A375 (cell line): ENCODE results near the gene PARP9. TPM values are rescaled to one million over a fixed set of nuclear protein-coding genes. Genes with fewer than 3 reads are reported as not detected.

Experiments used
- small RNA-seq: library from RNA; depleted of rRNA; stranded (forward); fragments of <200 nt; gene quantifications from one replicate; pipeline ENCODE3, GENCODE V24; 2014
- total RNA-seq: library from RNA; depleted of rRNA; stranded (reverse); fragments of >200 nt; shearing (Covaris generic); gene quantifications from 2 replicates; pipeline ENCODE4 v1.2.3, GENCODE V29; 2014; rRNA removed

PARP9 gene
- 7.2 and 7.6 TPM in 2 replicates for total RNA-seq

DNA sequence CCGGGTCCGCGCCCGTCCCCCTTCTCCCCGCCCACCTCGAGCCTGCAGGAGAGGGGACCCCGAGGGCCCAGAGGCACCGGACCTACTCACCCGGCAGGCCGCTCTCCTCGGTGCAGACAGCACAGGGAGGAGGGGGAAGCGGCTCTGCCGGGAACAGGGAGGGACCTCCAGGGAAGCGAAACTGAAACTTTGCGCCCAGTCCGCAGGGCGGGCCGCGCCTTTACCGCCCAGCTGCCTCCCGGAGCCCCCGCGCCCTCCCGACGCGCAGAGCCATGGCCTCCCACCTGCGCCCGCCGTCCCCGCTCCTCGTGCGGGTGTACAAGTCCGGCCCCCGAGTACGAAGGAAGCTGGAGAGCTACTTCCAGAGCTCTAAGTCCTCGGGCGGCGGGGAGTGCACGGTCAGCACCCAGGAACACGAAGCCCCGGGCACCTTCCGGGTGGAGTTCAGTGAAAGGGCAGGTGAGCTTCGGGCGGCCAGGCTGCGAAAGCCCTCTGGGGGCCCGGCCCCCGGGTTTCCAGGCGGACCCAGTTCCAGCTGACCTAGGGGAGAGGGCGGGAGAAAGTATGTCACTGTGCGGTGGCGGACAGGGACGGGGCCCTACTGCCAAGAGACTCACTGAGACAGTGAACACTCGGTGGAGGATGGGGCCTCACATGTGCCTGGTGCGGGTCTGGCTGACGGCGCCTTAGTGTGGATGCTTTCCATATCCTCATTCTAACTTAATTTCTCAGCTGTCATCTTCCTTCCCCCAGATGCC, at the start of gene PARP9, which contains the start of gene DTX3L:
Gene PARP9 (minus strand): TSS at position 146 of the 758 bp plus-strand sequence. CDS start 4,680 bp downstream, outside the sequence.
Gene DTX3L (plus strand): TSS at position 184 of the 758 bp plus-strand sequence. CDS start 89 bp downstream, at position 273.

DNA sequence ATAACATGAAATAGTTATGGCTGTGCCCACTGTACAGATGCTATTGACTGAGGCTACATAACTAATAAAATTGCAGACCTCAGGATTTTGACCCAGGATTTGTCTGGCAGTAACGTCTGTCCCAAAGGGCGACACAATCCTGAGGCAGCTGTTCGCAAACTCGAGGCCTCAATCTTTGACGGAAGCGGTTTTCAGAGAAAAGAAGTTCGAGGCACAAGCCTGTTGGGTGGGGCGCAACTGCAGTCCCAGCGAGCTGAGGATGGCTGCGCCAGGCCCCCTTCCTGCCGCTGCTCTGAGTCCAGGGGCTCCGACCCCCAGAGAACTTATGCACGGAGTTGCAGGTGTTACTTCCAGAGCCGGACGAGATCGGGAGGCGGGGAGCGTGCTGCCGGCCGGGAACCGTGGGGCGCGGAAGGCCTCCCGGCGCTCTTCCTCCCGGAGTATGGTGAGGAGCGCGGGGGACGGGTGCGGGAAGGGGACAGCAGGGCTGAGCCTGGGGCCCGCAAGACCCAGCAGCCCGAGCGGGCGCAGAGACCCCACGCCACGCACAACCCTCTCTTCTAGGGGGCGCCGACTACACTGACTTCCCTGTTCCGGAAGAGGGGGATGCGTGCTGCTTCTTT, 13.4 kb upstream of the PARP9 start, which contains the start of gene PARP15:
Gene PARP15 (plus strand): TSS at position 242 of the 623 bp plus-strand sequence. CDS start 18 bp downstream, at position 260.

DNA sequence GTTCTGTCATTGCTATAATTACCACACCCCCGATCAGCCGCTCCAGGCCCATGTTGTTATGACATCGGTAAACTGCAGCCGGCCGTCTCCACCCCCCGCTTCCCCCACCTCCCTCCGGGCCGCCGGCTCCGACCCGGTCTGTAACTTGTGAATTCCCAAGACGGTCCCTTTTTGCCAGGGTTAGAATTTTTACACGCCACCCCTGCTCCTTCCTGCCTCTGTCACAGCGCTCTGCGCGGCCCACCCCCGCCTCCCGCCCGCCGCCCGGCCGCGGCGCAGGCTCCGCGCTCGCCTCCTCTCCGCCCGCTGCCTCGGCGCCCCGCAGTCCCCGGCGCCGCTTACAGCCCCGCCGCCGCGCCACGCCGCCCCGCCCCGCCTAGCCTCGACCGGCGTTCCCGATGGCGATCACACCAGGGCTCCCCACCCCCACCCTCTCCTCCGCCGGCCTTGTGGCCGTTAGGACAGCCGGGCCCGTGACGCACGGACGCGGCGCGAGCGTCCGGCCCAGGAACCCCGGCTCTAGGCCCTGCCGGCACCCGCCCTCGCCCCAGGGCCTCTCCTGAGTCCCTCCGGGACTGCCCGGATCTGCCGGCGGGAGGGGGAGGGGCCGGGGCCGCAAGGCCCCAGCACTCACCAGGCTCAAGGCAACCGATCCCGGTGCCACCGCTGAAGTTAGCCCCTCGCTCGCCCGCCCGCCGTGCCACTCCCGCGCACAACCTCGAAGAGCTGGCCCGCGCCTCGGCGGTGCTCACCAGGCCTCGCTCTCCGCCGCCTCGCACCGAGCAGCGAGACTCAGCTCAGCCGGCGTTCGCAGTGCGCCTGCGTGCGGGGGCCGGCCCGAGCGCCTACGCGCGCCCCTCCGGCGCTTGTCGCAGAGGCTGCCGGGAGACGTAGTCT, 49.7 kb downstream of the PARP9 start, which contains the start of gene KPNA1:
Gene KPNA1 (minus strand): TSS at position 817 of the 897 bp plus-strand sequence. CDS start 18,374 bp downstream, outside the sequence.

Small RNAs within 50 kb of the gene (small RNA-seq; reads per million reads assigned to genes)
- gene AC096861.1 = not detected

Other genes starting within 250 kb of the PARP9 start
- not detected in 2 replicates for gene CSTA, start 239.1 kb downstream of the PARP9 start, total RNA-seq
- gene MIX23, start 181.1 kb downstream of the PARP9 start, total RNA-seq = 92.6 and 114 TPM in 2 replicates
- gene FAM162A, start 180.1 kb downstream of the PARP9 start, total RNA-seq = 28.5 and 50.6 TPM in 2 replicates
- 3.5 and 4.3 TPM in 2 replicates for gene WDR5B, start 148.2 kb downstream of the PARP9 start, total RNA-seq
- gene KPNA1, start 49.4 kb downstream of the PARP9 start, total RNA-seq = 22.9 and 24.0 TPM in 2 replicates
- gene DTX3L, start within 50 bp of the PARP9 start, total RNA-seq = 11.8 and 12.4 TPM in 2 replicates
- gene PARP15, start 13.3 kb upstream of the PARP9 start, total RNA-seq = not detected in 2 replicates
- 25.7 and 29.7 TPM in 2 replicates for gene PARP14, start 116.5 kb upstream of the PARP9 start, total RNA-seq
- 5.4 and 5.6 TPM in 2 replicates for gene HSPBAP1, start 229.5 kb upstream of the PARP9 start, total RNA-seq
- gene SLC49A4, start 230.8 kb upstream of the PARP9 start, total RNA-seq = 15.3 TPM in 2 replicates